Kidney (tissue), 14 donors: ENCODE measurements around the gene SYT14. TPM values are rescaled to one million over a fixed set of nuclear protein-coding genes. Genes with fewer than 3 reads are reported as not detected.

ENCODE experiments used
- DNase-seq, 5 donors: peaks; one replicate each; pipeline ENCODE4 v3.0.0-alpha.2; 2013 to 2020
- FAIRE-seq: peaks from 2 replicates; lab custom pipeline; 2012; peaks lifted over from hg19 to GRCh38; lab: Jason Lieb, UNC
- H3K27ac ChIP-seq, 2 donors: one replicate each; pipeline ENCODE4 v1.7.0; 2013; ENCODE audit warnings: low read depth in 2 of 2, low read length in 2 of 2, inconsistent platforms in 1 of 2
- H3K27me3 ChIP-seq: one replicate; pipeline ENCODE4 v1.7.1; 2013; ENCODE audit warnings: low read length, inconsistent platforms; ENCODE audit not compliant: control insufficient read depth, insufficient read depth
- H3K36me3 ChIP-seq, 3 donors: one replicate each; pipeline versions ENCODE4 v1.7.0 to v1.7.1; 2013; ENCODE audit warnings: low read length in 3 of 3, control low read depth in 1 of 3, inconsistent platforms in 1 of 3; ENCODE audit not compliant: insufficient read depth in 3 of 3, control insufficient read depth in 2 of 3
- H3K4me1 ChIP-seq, 3 donors: one replicate each; pipeline versions ENCODE4 v1.7.0 to v1.7.1; 2013; ENCODE audit warnings: low read length in 3 of 3, inconsistent platforms in 1 of 3, low read depth in 1 of 3; ENCODE audit not compliant: control insufficient read depth in 2 of 3, insufficient read depth in 2 of 3
- H3K4me3 ChIP-seq, 3 donors: one replicate each; pipeline versions ENCODE4 v1.7.0 to v1.8.1; 2013; ENCODE audit warnings: low read length in 3 of 3, control low read depth in 1 of 3, inconsistent platforms in 1 of 3
- H3K9ac ChIP-seq, 3 donors: one replicate each; pipeline versions ENCODE4 v1.7.0 to v1.7.1; 2013; ENCODE audit warnings: low read length in 3 of 3, control low read depth in 1 of 3, inconsistent platforms in 1 of 3
- H3K9me3 ChIP-seq, 3 donors: one replicate each; pipeline versions ENCODE4 v1.7.0 to v1.7.1; 2013; ENCODE audit warnings: low read length in 3 of 3, control low read depth in 1 of 3, inconsistent platforms in 1 of 3; ENCODE audit not compliant: control insufficient read depth in 2 of 3, insufficient read depth in 1 of 3
- CTCF ChIP-seq: IDR thresholded peaks from 3 replicates; pipeline ENCODE4 v1.5.1; 2012; ENCODE audit warnings: mild to moderate bottlenecking, moderate library complexity, borderline replicate concordance; ENCODE audit not compliant: insufficient read depth; ENCODE audit errors: extremely low read depth
- intact Hi-C: fragments of 100-400 bp; cut with DNase I; formaldehyde crosslinking; loops from one replicate; pipeline ENCODE4 v1.11.1; 2022
- polyA plus RNA-seq: library from polyadenylated mRNA; stranded (reverse); fragments of 350-450 nt; fragmentation: Illumina TruSeq; extraction: RNeasy Lipid Tissue Mini Kit (QIAGEN cat#74804); gene quantifications from one replicate; pipeline ENCODE4 v1.2.3, GENCODE V29; 2014; ENCODE audit warnings: low read depth, low replicate concordance; ENCODE audit not compliant: insufficient read depth
- total RNA-seq: library from RNA; stranded (reverse); fragmentation: NEBNext Ultra II Directional; extraction: Animal tissue kit (Norgen Biotek cat#: 25700); gene quantifications from one replicate; pipeline ENCODE4 v1.2.1, GENCODE V29; 2021
- donor health status: control.
- donor health status: control.
- donor health status: control.
- donor health status: control.
- donor health status: control.
- donor health status: DM: yes; HTN: yes; CAD: no.
- donor health status: Normal renal cell carcinoma (clear cell type).

SYT14 gene
- total and polyA plus RNA-seq, 2 donors from 2014 or later = 0.22 to 1.3 TPM

GRCh38 chr1:210129092-210129491, 191.1 kb downstream of the SYT14 start:
- no peak overlapping the region for H3K4me3 ChIP-seq
- H3K36me3 ChIP-seq = no peaks in the 10 kb centered on the region
- H3K9ac ChIP-seq = no peak overlapping the region
- no peaks in the 10 kb centered on the region for H3K9me3 ChIP-seq
- intact Hi-C loops = no loop called here
- no peaks in the 10 kb centered on the region for H3K27me3 ChIP-seq
- H3K27ac ChIP-seq = no peak overlapping the region
- no peak for FAIRE-seq
- H3K4me1 ChIP-seq = no peaks in the 10 kb centered on the region
- no peak for TF ChIP-seq CTCF
- no peak for DNase-seq

GRCh38 chr1:210129759-210130158, 191.7 kb downstream of the SYT14 start:
- Histone ChIP-seq H3K9ac (no peak overlapping the region), H3K27ac (no peak overlapping the region), H3K4me1 (no peaks in the 10 kb centered on the region), H3K27me3 (no peaks in the 10 kb centered on the region), H3K9me3 (no peaks in the 10 kb centered on the region), H3K4me3 (no peak overlapping the region), H3K36me3 (no peaks in the 10 kb centered on the region)
- FAIRE-seq (no peak), DNase-seq (no peak)
- intact Hi-C loops = no loop called here
- TF ChIP-seq CTCF = no peak

GRCh38 chr1:210132582-210132981, 194.6 kb downstream of the SYT14 start:
- H3K9ac ChIP-seq = no peak overlapping the region
- intact Hi-C loops = no loop called here
- H3K4me1 ChIP-seq = no peaks in the 10 kb centered on the region
- TF ChIP-seq CTCF = no peak
- no peaks in the 10 kb centered on the region for H3K27me3 ChIP-seq
- H3K9me3 ChIP-seq = no peaks in the 10 kb centered on the region
- H3K4me3 ChIP-seq = no peak overlapping the region
- FAIRE-seq (no peak), DNase-seq (peak in 2 of 5 donors; percentile 32 to 69)
- no peak overlapping the region for H3K27ac ChIP-seq
- no peaks in the 10 kb centered on the region for H3K36me3 ChIP-seq

- H3K9ac ChIP-seq = no peak overlapping the region
- no peaks in the 10 kb centered on the region for H3K4me1 ChIP-seq
- no peak overlapping the region for H3K27ac ChIP-seq
- peak; percentile 96 for FAIRE-seq
- DNase-seq = peak; percentile 62 to 88 (median 75)
- no peak overlapping the region for H3K4me3 ChIP-seq
- peak; percentile 48 for TF ChIP-seq CTCF
- no peaks in the 10 kb centered on the region for H3K36me3 ChIP-seq
- no peaks in the 10 kb centered on the region for H3K9me3 ChIP-seq
- intact Hi-C loops = loop anchor here (5.0 kb wide), 1 partner anchor 169 kb away; no protein-coding TSS in a partner anchor
- no peaks in the 10 kb centered on the region for H3K27me3 ChIP-seq
Observed at GRCh38 chr1:210143465-210144062, 205.5 kb downstream of the SYT14 start.
